ENCODE measurements around the gene ZDHHC14.
"Not testable (repeated sequence)": the region's sequence is repeated elsewhere in the genome, so short reads cannot be mapped to it uniquely, and the experiment has no call there.

Gene ZDHHC14

GRCh38 chr6:157380779-157381561, at the start of gene ZDHHC14:
Gene ZDHHC14, plus strand, starts transcription at chr6:157381190.
- H3K9ac ChIP-seq (ENCODE audit: low read length in 2 of 2) = peak within 1 kb of the TSS; percentile 72 to 80
- no peaks in the 10 kb centered on the region for H3K27me3 ChIP-seq (ENCODE audit: control insufficient read depth in 1 of 2, insufficient read depth in 2 of 2, low read length in 2 of 2)
- peaks cover 13% of the 10 kb centered on the region for H3K4me1 ChIP-seq (ENCODE audit: control insufficient read depth, insufficient read depth, low read length)
- no peaks in the 10 kb centered on the region for H3K36me3 ChIP-seq (ENCODE audit: control insufficient read depth in 2 of 2, insufficient read depth in 2 of 2, low read length in 2 of 2)
- peak within 1 kb of the TSS; percentile 86 to 90 for H3K4me3 ChIP-seq (ENCODE audit: low read length in 2 of 2)
- peak within 1 kb of the TSS; percentile 82 for H3K27ac ChIP-seq (ENCODE audit: low read length)
- H3K9me3 ChIP-seq (ENCODE audit: control insufficient read depth in 2 of 2, low read length in 2 of 2) = no peaks in the 10 kb centered on the region

GRCh38 chr6:157332813-157333212, 48.2 kb upstream of the ZDHHC14 start:
- no peak overlapping the region for H3K9ac ChIP-seq (ENCODE audit: low read length in 2 of 2)
- H3K27me3 ChIP-seq (ENCODE audit: control insufficient read depth in 1 of 2, insufficient read depth in 2 of 2, low read length in 2 of 2) = peaks cover 0 to 6% of the 10 kb centered on the region in 2 donors
- H3K4me1 ChIP-seq (ENCODE audit: control insufficient read depth, insufficient read depth, low read length) = no peaks in the 10 kb centered on the region
- no peak overlapping the region for H3K27ac ChIP-seq (ENCODE audit: low read length)
- H3K4me3 ChIP-seq (ENCODE audit: low read length in 2 of 2) = no peak overlapping the region
- H3K36me3 ChIP-seq (ENCODE audit: control insufficient read depth in 2 of 2, insufficient read depth in 2 of 2, low read length in 2 of 2) = no peaks in the 10 kb centered on the region
- no peaks in the 10 kb centered on the region for H3K9me3 ChIP-seq (ENCODE audit: control insufficient read depth in 2 of 2, low read length in 2 of 2)

GRCh38 chr6:157333537-157333936, 47.5 kb upstream of the ZDHHC14 start:
- H3K36me3 ChIP-seq (ENCODE audit: control insufficient read depth in 2 of 2, insufficient read depth in 2 of 2, low read length in 2 of 2) = no peaks in the 10 kb centered on the region
- H3K27me3 ChIP-seq (ENCODE audit: control insufficient read depth in 1 of 2, insufficient read depth in 2 of 2, low read length in 2 of 2) = peaks cover 0 to 6% of the 10 kb centered on the region in 2 donors
- no peaks in the 10 kb centered on the region for H3K9me3 ChIP-seq (ENCODE audit: control insufficient read depth in 2 of 2, low read length in 2 of 2)
- no peaks in the 10 kb centered on the region for H3K4me1 ChIP-seq (ENCODE audit: control insufficient read depth, insufficient read depth, low read length)
- H3K27ac ChIP-seq (ENCODE audit: low read length) = no peak overlapping the region
- H3K4me3 ChIP-seq (ENCODE audit: low read length in 2 of 2) = no peak overlapping the region
- H3K9ac ChIP-seq (ENCODE audit: low read length in 2 of 2) = no peak overlapping the region

- Histone ChIP-seq H3K9ac (ENCODE audit: low read length in 2 of 2) (no peak overlapping the region), H3K4me3 (ENCODE audit: low read length in 2 of 2) (no peak overlapping the region), H3K36me3 (ENCODE audit: control insufficient read depth in 2 of 2, insufficient read depth in 2 of 2, low read length in 2 of 2) (no peaks in the 10 kb centered on the region), H3K27me3 (ENCODE audit: control insufficient read depth in 1 of 2, insufficient read depth in 2 of 2, low read length in 2 of 2) (peaks cover 0 to 6% of the 10 kb centered on the region in 2 donors), H3K4me1 (ENCODE audit: control insufficient read depth, insufficient read depth, low read length) (no peaks in the 10 kb centered on the region), H3K27ac (ENCODE audit: low read length) (no peak overlapping the region), H3K9me3 (ENCODE audit: control insufficient read depth in 2 of 2, low read length in 2 of 2) (no peaks in the 10 kb centered on the region)
Observed at GRCh38 chr6:157333956-157334355, 47.0 kb upstream of the ZDHHC14 start.

- Histone ChIP-seq H3K9me3 (ENCODE audit: control insufficient read depth in 2 of 2, low read length in 2 of 2) (no peaks in the 10 kb centered on the region), H3K9ac (ENCODE audit: low read length in 2 of 2) (no peak overlapping the region), H3K4me3 (ENCODE audit: low read length in 2 of 2) (no peak overlapping the region), H3K27me3 (ENCODE audit: control insufficient read depth in 1 of 2, insufficient read depth in 2 of 2, low read length in 2 of 2) (peaks cover 0 to 6% of the 10 kb centered on the region in 2 donors), H3K36me3 (ENCODE audit: control insufficient read depth in 2 of 2, insufficient read depth in 2 of 2, low read length in 2 of 2) (no peaks in the 10 kb centered on the region), H3K4me1 (ENCODE audit: control insufficient read depth, insufficient read depth, low read length) (no peaks in the 10 kb centered on the region), H3K27ac (ENCODE audit: low read length) (no peak overlapping the region)
Observed at GRCh38 chr6:157335829-157336228, 45.2 kb upstream of the ZDHHC14 start.

GRCh38 chr6:157337276-157337675, 43.7 kb upstream of the ZDHHC14 start:
- not testable (repeated sequence) for H3K4me3 ChIP-seq (ENCODE audit: low read length in 2 of 2); H3K9me3 ChIP-seq (ENCODE audit: control insufficient read depth in 2 of 2, low read length in 2 of 2); H3K27me3 ChIP-seq (ENCODE audit: control insufficient read depth in 1 of 2, insufficient read depth in 2 of 2, low read length in 2 of 2); H3K27ac ChIP-seq (ENCODE audit: low read length); H3K4me1 ChIP-seq (ENCODE audit: control insufficient read depth, insufficient read depth, low read length); H3K36me3 ChIP-seq (ENCODE audit: control insufficient read depth in 2 of 2, insufficient read depth in 2 of 2, low read length in 2 of 2); H3K9ac ChIP-seq (ENCODE audit: low read length in 2 of 2)

GRCh38 chr6:157337751-157338150, 43.2 kb upstream of the ZDHHC14 start:
- Histone ChIP-seq H3K9ac (ENCODE audit: low read length in 2 of 2) (no peak overlapping the region), H3K27ac (ENCODE audit: low read length) (no peak overlapping the region), H3K36me3 (ENCODE audit: control insufficient read depth in 2 of 2, insufficient read depth in 2 of 2, low read length in 2 of 2) (no peaks in the 10 kb centered on the region)

GRCh38 chr6:157339432-157339831, 41.6 kb upstream of the ZDHHC14 start:
- Histone ChIP-seq H3K4me1 (ENCODE audit: control insufficient read depth, insufficient read depth, low read length) (no peaks in the 10 kb centered on the region), H3K9ac (ENCODE audit: low read length in 2 of 2) (no peak overlapping the region), H3K4me3 (ENCODE audit: low read length in 2 of 2) (no peak overlapping the region), H3K27ac (ENCODE audit: low read length) (no peak overlapping the region), H3K36me3 (ENCODE audit: control insufficient read depth in 2 of 2, insufficient read depth in 2 of 2, low read length in 2 of 2) (no peaks in the 10 kb centered on the region), H3K27me3 (ENCODE audit: control insufficient read depth in 1 of 2, insufficient read depth in 2 of 2, low read length in 2 of 2) (no peaks in the 10 kb centered on the region), H3K9me3 (ENCODE audit: control insufficient read depth in 2 of 2, low read length in 2 of 2) (no peaks in the 10 kb centered on the region)

More at GRCh38 chr6:157337751-157338150, 43.2 kb upstream of the ZDHHC14 start:
- Histone ChIP-seq H3K9me3 (ENCODE audit: control insufficient read depth in 2 of 2, low read length in 2 of 2) (no peaks in the 10 kb centered on the region), H3K4me3 (ENCODE audit: low read length in 2 of 2) (no peak overlapping the region), H3K27me3 (ENCODE audit: control insufficient read depth in 1 of 2, insufficient read depth in 2 of 2, low read length in 2 of 2) (peaks cover 0 to 3% of the 10 kb centered on the region in 2 donors), H3K4me1 (ENCODE audit: control insufficient read depth, insufficient read depth, low read length) (no peaks in the 10 kb centered on the region)

- H3K4me1 ChIP-seq (ENCODE audit: control insufficient read depth, insufficient read depth, low read length) = no peaks in the 10 kb centered on the region
- peaks cover 0 to 2% of the 10 kb centered on the region in 2 donors for H3K27me3 ChIP-seq (ENCODE audit: control insufficient read depth in 1 of 2, insufficient read depth in 2 of 2, low read length in 2 of 2)
- H3K4me3 ChIP-seq (ENCODE audit: low read length in 2 of 2) = no peak overlapping the region
- no peaks in the 10 kb centered on the region for H3K9me3 ChIP-seq (ENCODE audit: control insufficient read depth in 2 of 2, low read length in 2 of 2)
- H3K27ac ChIP-seq (ENCODE audit: low read length) = no peak overlapping the region
- H3K9ac ChIP-seq (ENCODE audit: low read length in 2 of 2) = no peak overlapping the region
- no peaks in the 10 kb centered on the region for H3K36me3 ChIP-seq (ENCODE audit: control insufficient read depth in 2 of 2, insufficient read depth in 2 of 2, low read length in 2 of 2)
Observed at GRCh38 chr6:157343732-157344131, 37.3 kb upstream of the ZDHHC14 start.

GRCh38 chr6:157346373-157346772, 34.6 kb upstream of the ZDHHC14 start:
- H3K27me3 ChIP-seq (ENCODE audit: control insufficient read depth in 1 of 2, insufficient read depth in 2 of 2, low read length in 2 of 2) = peaks cover 0 to 2% of the 10 kb centered on the region in 2 donors
- H3K4me1 ChIP-seq (ENCODE audit: control insufficient read depth, insufficient read depth, low read length) = no peaks in the 10 kb centered on the region
- H3K9me3 ChIP-seq (ENCODE audit: control insufficient read depth in 2 of 2, low read length in 2 of 2) = no peaks in the 10 kb centered on the region
- no peak overlapping the region for H3K4me3 ChIP-seq (ENCODE audit: low read length in 2 of 2)
- H3K27ac ChIP-seq (ENCODE audit: low read length) = no peak overlapping the region
- no peaks in the 10 kb centered on the region for H3K36me3 ChIP-seq (ENCODE audit: control insufficient read depth in 2 of 2, insufficient read depth in 2 of 2, low read length in 2 of 2)
- no peak overlapping the region for H3K9ac ChIP-seq (ENCODE audit: low read length in 2 of 2)

GRCh38 chr6:157358287-157358686, 22.7 kb upstream of the ZDHHC14 start:
- H3K4me3 ChIP-seq (ENCODE audit: low read length in 2 of 2) = no peak overlapping the region
- no peaks in the 10 kb centered on the region for H3K4me1 ChIP-seq (ENCODE audit: control insufficient read depth, insufficient read depth, low read length)
- no peak overlapping the region for H3K9ac ChIP-seq (ENCODE audit: low read length in 2 of 2)
- no peak overlapping the region for H3K27ac ChIP-seq (ENCODE audit: low read length)
- H3K9me3 ChIP-seq (ENCODE audit: control insufficient read depth in 2 of 2, low read length in 2 of 2) = no peaks in the 10 kb centered on the region
- no peaks in the 10 kb centered on the region for H3K36me3 ChIP-seq (ENCODE audit: control insufficient read depth in 2 of 2, insufficient read depth in 2 of 2, low read length in 2 of 2)
- H3K27me3 ChIP-seq (ENCODE audit: control insufficient read depth in 1 of 2, insufficient read depth in 2 of 2, low read length in 2 of 2) = no peaks in the 10 kb centered on the region
